ENCODE results near the gene EPAS1. TPM values are rescaled to one million over a fixed set of nuclear protein-coding genes. Genes with fewer than 3 reads are reported as not detected.

Gene EPAS1
- total and polyA plus RNA-seq, 9 of the 15 experiments (the other 6 are each of a cell fraction or from before 2014, with no cell fraction given), result 0.25 to 11.2 (median 4.1) TPM

DNA sequence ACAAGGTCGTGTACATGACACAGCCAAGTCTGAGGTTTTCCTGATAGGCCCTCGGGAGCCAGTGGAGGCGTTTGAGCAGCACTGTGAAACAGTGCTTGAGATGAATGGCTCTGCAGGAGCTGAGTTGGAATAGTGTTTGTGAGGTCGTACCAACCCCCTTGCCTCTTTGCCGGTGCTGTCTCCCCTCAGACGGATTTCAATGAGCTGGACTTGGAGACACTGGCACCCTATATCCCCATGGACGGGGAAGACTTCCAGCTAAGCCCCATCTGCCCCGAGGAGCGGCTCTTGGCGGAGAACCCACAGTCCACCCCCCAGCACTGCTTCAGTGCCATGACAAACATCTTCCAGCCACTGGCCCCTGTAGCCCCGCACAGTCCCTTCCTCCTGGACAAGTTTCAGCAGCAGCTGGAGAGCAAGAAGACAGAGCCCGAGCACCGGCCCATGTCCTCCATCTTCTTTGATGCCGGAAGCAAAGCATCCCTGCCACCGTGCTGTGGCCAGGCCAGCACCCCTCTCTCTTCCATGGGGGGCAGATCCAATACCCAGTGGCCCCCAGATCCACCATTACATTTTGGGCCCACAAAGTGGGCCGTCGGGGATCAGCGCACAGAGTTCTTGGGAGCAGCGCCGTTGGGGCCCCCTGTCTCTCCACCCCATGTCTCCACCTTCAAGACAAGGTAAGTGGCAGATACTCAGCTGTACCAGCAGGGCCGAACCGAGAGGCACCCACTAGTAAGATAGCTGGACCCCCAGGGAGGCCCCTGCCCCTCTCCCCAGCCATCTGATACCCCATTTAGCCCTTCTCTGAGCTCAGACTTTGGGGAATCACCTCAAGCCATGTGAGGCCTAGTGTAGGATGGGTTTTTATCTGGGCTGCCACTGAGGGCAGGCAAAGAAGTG lies 83.1 kb downstream of the EPAS1 start:
- Histone ChIP-seq H3K36me3 (ENCODE audit: control insufficient read depth, insufficient read depth, low read length) (0 out of 3 replicates have a peak, but pooled peaks cover 6% of the 10 kb centered on the region), H3K27ac (ENCODE audit: extremely low read depth, low read depth, low read length) (no peak overlapping the region), H3K4me2 (ENCODE audit: insufficient read depth, low read length) (no peak overlapping the region), H3K9ac (ENCODE audit: insufficient read depth in 1 of 2, low read depth in 2 of 2, low read length in 2 of 2) (no peak overlapping the region), H3K79me2 (ENCODE audit: control insufficient read depth, insufficient read depth, low read length) (no peaks in the 10 kb centered on the region), H3K27me3 (ENCODE audit: control insufficient read depth in 2 of 2, insufficient read depth in 2 of 2, low read length in 2 of 2) (no peaks in the 10 kb centered on the region), H2AFZ (ENCODE audit: low read depth, low read length) (no peak overlapping the region), H3K4me3 (no peak overlapping the region), H3K9me1 (ENCODE audit: control insufficient read depth, insufficient read depth, low read length) (no peaks in the 10 kb centered on the region), H3K4me1 (replicated peaks in 1 of 2; ENCODE audit: control insufficient read depth in 2 of 2, insufficient read depth in 2 of 2, low read length in 2 of 2) (peaks cover 0 to 9% of the 10 kb centered on the region in 2 experiments; a peak in 2 of 5 replicates), H4K20me1 (replicated peaks; ENCODE audit: control insufficient read depth, insufficient read depth, low read length) (0 out of 2 replicates have a peak, but pooled peaks cover 4% of the 10 kb centered on the region), H3K9me3 (replicated peaks; ENCODE audit: control insufficient read depth, insufficient read depth, low read depth, low read length) (no peaks in the 10 kb centered on the region)
- ChIA-PET CTCF (ENCODE audit: low intra/inter-chr PET ratio) (no interaction called here), POLR2A (interaction anchor here (1.0 to 1.6 kb wide), 2 partner anchors 9 to 26 kb away, joined by 3 to 7 read pairs; no protein-coding TSS in a partner anchor)
- FAIRE-seq (no peak), DNase-seq (ENCODE audit: extremely low read depth in 1 of 4, low spot score in 3 of 4) (no peak), ATAC-seq (no peak)
- no peak for TF ChIP-seq ATF7 (IDR thresholded peaks at IDR 0.05)
- no peak for TF ChIP-seq LEF1 (IDR thresholded peaks at IDR 0.05)
- TF ChIP-seq, protein P1, sequence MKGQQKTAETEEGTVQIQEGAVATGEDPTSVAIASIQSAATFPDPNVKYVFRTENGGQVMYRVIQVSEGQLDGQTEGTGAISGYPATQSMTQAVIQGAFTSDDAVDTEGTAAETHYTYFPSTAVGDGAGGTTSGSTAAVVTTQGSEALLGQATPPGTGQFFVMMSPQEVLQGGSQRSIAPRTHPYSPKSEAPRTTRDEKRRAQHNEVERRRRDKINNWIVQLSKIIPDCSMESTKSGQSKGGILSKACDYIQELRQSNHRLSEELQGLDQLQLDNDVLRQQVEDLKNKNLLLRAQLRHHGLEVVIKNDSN (CRISPR knock-in tag; IDR thresholded peaks at IDR 0.05), result no peak
- no peak for TF ChIP-seq KDM1A (IDR thresholded peaks at IDR 0.05)
- no peak for TF ChIP-seq EP300 (IDR thresholded peaks at IDR 0.05; ENCODE audit: low read length)
- TF ChIP-seq POLR2G (IDR thresholded peaks at IDR 0.05; ENCODE audit: low read depth, low read length), result peak; percentile 56
- TF ChIP-seq FOXK2 (conservative IDR thresholded peaks at IDR 0.05 in 1 of 2, IDR thresholded peaks at IDR 0.05 in 1 of 2; ENCODE audit: low read depth in 2 of 2), result no peak
- no peak for TF ChIP-seq MTF1 (CRISPR knock-in tag; IDR thresholded peaks at IDR 0.05; ENCODE audit: borderline replicate concordance)
- no peak for TF ChIP-seq C11orf30 (IDR thresholded peaks at IDR 0.05; ENCODE audit: low read depth)
- peak; percentile 83 for TF ChIP-seq RBM22 (IDR thresholded peaks at IDR 0.05; ENCODE audit: low read depth, low read length, poor library complexity, severe bottlenecking)
- TF ChIP-seq ZNF695 (CRISPR knock-in tag; IDR thresholded peaks at IDR 0.05), result no peak
- TF ChIP-seq FOXA3 (CRISPR knock-in tag; conservative IDR thresholded peaks at IDR 0.05 in 1 of 2, IDR thresholded peaks at IDR 0.05 in 1 of 2), result no peak
- TF ChIP-seq NCOR1 (IDR thresholded peaks at IDR 0.05), result no peak
- intact Hi-C loops (cut with micrococcal nuclease), result no loop called here
- WGBS (ENCODE audit: insufficient coverage, low coverage, missing lambda C conversion rate), result 80% methylated on average over 14 of the region's 22 CpGs
- no TSS peak for BruUV-seq (replicated peaks)
- in situ Hi-C loops (cut with MboI), result no loop called here
